Astrocyte of the hippocampus (primary cell): Measurements from ENCODE around the gene RNF115.
"Not testable (repeated sequence)": the region's sequence is repeated elsewhere in the genome, so short reads cannot be mapped to it uniquely, and the experiment has no call there.

ENCODE experiments used
- DNase-seq: peaks from one replicate; pipeline ENCODE4 v3.0.0; 2011; ENCODE audit warnings: low read depth, low spot score

Gene RNF115

GRCh38 chr1:145827966-145828365, 4.1 kb upstream of the RNF115 start:
- DNase-seq, result no peak

GRCh38 chr1:145826030-145826429, 2.1 kb upstream of the RNF115 start:
- no peak for DNase-seq

GRCh38 chr1:145824499-145824842, 576 bp upstream of the RNF115 start:
- no peak for DNase-seq

- not testable (repeated sequence) for DNase-seq
These were observed 1.0 kb downstream of the RNF115 start for GRCh38 chr1:145822779-145823331.

GRCh38 chr1:145818095-145818494, 5.8 kb downstream of the RNF115 start:
- DNase-seq, result peak; percentile 63

- DNase-seq, result not testable (repeated sequence)
These were observed 10.7 kb downstream of the RNF115 start for GRCh38 chr1:145812977-145813810.

- no peak for DNase-seq
These were observed 17.1 kb downstream of the RNF115 start for GRCh38 chr1:145806844-145807243.

- DNase-seq, result no peak
These were observed 17.5 kb downstream of the RNF115 start for GRCh38 chr1:145806408-145806807.

- no peak for DNase-seq
These were observed 18.8 kb downstream of the RNF115 start for GRCh38 chr1:145805057-145805456.

GRCh38 chr1:145804235-145805045, 19.5 kb downstream of the RNF115 start:
- DNase-seq, result peak; percentile 51

GRCh38 chr1:145799806-145800205, 24.1 kb downstream of the RNF115 start:
- DNase-seq, result peak; percentile 19

- no peak for DNase-seq
These were observed 27.1 kb downstream of the RNF115 start for GRCh38 chr1:145796753-145797152.

GRCh38 chr1:145795257-145795881, 28.5 kb downstream of the RNF115 start:
- DNase-seq, result no peak

- DNase-seq, result no peak
These were observed 31.4 kb downstream of the RNF115 start for GRCh38 chr1:145792484-145792883.

- DNase-seq, result not testable (repeated sequence)
These were observed 32.0 kb downstream of the RNF115 start for GRCh38 chr1:145791860-145792259.

GRCh38 chr1:145788580-145788979, 35.3 kb downstream of the RNF115 start:
- no peak for DNase-seq

- DNase-seq, result no peak
These were observed 37.6 kb downstream of the RNF115 start for GRCh38 chr1:145786271-145786670.

- DNase-seq, result no peak
These were observed 38.3 kb downstream of the RNF115 start for GRCh38 chr1:145785547-145785946.

- DNase-seq, result no peak
These were observed 39.5 kb downstream of the RNF115 start for GRCh38 chr1:145784409-145784808.

- DNase-seq, result peak; percentile 85
These were observed 41.4 kb downstream of the RNF115 start for GRCh38 chr1:145782272-145783099.

- no peak for DNase-seq
These were observed 45.8 kb downstream of the RNF115 start for GRCh38 chr1:145778146-145778540.
